Activated gamma-delta T cell (primary cell): ENCODE data around the gene CERS2.

Source experiments
- DNase-seq: peaks from one replicate; lab custom pipeline; 2025; lab: John Stamatoyannopoulos, UW

The CERS2 gene

DNA sequence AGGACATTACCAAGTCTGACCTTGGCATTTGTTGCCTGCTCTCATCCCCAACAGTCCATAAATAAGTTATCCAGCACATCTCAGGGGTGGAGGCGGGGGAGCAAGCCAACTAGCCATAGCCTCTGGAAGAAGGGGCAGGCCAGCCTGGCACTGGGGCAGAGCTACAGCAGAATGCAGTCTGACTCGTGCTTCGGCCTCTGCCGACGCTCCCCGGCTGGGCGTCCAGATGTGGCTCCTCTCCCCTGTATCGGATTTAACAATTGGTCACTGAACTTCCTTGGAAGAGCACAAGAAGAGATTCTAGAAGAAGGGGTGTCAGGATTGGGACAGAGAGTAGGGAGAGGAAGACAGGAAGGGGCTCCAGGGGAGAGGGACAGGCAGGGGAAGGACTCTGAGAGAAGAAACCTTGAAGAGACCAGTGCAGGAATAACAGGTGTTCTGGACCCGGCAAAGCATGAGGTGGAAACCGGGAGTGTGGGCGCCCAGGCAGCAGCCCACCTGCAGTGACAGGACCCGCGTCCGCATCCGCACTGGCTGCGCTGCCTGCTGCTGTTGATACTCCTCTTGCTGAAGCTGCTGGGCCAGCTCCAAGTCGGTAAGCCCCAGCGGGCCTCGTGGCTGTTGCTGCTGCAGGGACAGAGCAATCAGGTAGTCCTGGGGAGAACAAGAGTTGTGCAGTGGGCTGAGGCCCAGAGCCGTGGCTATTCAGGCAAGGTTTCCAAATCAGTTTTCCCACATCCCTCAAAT, 22.7 kb upstream of the CERS2 start:
- no peak for DNase-seq

DNA sequence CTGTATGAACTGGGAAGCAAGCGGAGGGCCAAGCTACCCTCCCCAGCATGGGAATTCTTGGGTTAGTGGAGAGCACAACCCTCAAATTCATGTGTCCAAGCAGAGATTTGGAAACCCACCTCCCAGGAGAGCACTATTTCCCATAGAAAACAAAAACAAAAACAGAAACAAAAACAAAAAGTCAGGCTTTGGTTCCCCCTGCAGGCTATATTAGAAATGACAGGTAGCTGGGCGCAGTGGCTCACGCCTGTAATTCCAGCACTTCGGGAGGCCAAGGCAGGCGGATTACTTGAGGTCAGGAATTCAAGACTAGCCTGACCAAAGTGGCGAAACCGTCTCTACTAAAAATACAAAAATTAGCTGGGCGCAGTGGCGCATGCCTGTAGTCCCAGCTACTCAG, 21.3 kb upstream of the CERS2 start:
- DNase-seq: no peak

DNA sequence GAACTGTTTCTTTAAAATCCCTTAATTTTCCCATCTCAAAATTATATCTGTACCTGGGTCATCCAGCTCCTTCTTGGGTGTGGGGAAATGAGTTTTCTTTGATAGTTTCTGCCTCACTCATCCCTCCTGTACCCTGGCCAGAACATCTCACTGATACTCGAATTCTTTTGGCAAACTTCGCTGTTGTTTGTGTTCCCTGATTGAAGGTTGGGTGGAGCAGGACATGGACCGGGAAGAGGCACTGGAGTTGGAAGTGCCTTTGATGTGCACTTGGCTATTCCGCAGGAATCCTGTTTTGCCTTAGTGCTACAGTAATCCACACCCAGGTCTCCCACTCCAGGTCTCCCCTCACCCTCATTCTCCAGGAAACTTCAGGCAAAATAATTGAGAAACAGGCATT, 20.8 kb upstream of the CERS2 start:
- DNase-seq: no peak

DNA sequence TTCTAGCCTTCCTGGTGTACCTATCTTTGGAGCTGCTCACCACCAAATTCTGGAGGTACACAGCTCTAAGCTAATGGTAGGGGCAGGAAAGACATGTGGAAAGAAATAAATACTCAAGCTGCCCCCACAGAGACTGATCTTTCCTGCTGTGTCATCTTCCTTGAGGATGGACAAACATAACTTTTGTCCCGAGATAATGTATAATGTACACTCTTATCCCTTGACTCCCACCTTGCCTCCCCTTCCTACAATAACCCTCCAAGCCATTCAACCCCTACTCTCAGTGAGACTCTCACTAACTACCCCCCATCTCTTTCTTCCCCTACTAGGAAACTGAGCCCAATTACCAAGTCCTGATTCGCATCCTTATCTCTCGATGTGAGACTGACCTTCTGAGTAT, 19.6 kb upstream of the CERS2 start:
- DNase-seq: no peak

DNA sequence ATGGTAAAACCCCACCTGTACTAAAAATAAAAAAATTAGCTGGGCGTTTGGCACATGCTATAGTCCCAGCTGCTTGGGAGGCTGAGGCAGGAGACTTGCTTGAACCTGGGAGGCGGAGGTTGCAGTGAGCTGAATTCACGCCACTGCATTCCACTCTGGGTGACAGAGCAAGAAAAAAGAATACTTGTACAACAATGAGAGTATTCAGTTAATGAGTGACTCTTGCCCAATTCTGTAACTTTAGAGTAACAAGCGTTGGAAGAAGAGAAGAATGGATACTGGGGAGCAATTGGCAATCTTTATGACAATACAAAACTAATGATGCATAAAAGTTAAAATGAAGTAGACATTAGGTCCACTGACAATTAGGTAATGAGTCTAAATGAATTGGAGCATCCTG, 18.0 kb upstream of the CERS2 start:
- DNase-seq: no peak

DNA sequence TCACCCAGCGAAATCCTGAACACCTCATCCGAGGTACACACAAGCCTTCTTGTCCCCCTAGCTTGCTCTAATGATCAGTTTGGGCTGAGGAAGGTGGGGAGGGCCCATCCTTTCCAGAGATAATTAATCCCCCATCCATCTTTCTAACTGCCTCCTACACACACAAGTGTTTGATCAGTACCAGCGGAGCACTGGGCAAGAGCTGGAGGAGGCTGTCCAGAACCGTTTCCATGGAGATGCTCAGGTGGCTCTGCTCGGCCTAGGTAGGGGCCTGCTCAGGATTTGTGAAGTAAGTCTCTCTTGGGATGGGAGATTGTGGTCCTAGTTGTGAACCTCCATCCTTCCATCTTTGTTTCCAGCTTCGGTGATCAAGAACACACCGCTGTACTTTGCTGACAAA, 13.3 kb upstream of the CERS2 start:
- DNase-seq: no peak

DNA sequence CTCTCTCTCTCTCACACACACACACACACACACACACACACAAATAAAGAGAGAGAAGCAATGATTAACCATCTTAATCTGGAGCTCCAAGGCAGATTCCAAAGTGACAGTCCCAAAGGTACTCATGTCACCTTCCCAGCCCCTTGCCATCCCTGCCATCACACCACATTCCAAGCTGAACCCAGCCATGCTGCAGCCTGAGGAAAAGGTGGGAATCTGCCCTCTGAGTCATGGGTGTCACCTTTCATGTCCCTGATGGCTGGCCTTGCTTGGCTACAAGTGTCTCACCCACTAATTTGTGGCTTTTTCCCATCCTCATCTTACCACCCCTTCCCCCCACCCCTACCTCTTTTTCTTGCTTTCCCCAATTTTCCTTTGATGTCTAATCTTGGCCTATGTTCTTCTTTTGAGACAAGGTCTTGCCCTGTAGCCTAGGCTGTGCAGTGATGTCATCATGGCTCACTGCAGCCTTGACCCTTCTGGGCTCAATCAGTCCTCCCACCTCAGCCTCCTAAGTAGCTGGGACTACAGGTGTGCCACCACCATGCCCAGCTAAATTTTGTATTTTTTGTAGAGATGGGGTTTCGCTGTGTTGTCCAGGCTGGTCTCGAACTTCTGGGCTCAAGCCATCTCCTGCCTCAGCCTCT, 10.7 kb upstream of the CERS2 start:
- DNase-seq: no peak

DNA sequence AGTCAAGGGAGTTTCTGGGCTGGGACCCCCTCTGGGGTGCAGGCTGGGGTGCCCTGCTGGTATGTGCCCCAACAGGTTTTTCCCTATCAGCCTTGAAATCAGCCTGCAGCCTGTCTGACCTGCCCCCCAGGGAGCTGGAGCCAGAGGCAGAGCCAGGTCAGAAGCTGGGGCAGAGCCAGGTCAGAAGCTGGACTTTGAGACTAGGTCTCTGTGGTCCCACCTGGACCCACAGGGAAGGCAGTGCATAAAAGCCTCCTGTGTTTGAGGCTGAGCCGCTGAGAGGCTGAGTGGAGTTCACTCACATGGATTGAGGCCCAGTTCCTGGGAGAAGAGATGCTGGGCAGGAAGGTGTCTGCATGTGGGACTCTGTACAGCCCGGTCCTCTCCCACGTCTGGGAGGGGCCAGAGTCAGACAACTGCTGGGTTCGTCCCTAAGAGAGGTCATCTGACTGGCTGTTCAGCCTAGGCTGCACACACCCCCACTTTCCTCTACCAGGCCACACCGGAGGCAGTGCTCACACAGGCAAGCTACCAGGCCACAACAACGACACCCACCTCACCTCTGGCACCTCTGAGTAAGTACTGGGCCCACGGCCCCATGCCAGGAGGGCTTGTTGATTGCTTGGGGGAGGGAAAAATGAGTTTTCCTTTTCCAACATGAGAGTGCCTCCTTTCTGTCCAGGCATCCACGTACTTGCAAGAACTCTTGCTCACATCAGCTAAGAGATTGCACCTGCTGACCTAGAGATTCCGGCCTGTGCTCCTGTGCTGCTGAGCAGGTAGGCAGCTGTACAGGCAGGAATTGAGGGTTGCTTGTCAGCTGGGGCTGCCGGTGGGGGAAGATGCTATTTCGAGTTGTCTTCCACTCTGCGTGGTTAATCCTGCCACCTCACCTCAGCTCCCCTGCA, 7.4 kb upstream of the CERS2 start, which contains the start of gene ANXA9:
Gene ANXA9, plus strand, starts transcription at position 488 of the 908 bp plus-strand sequence. CDS start 814 bp downstream, outside the sequence.
- no peak for DNase-seq

DNA sequence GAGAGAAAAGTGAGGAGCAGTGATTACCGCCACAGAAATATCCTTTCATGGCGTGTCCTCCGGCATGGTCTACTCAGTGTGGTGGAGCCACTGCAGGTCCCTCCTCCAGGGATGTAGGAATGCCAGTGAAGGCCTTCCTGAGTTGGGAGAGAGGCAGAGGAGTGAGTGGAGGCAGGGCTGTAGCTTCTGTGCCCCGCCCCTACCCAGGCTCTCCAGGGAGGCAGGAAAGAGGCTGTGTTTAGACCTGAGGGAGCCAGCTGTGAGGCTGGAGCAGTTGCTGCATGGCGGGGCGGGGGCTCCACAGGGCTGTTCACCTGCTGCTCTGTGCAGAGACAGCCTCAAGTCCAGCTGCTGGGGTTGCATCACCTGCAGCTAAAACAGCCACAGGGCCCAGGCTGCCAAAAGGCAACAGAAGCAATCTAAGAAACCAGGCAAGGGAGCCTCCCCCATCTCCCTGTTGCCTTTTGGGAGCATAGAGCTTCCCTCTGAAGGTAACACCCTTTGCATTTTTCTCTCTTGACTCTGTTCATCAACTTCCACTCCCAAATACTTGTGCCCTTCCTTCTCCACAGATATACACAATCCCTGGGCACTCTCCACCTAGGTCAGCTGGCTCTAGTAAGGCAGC, 6.7 kb upstream of the CERS2 start:
- DNase-seq: no peak

DNA sequence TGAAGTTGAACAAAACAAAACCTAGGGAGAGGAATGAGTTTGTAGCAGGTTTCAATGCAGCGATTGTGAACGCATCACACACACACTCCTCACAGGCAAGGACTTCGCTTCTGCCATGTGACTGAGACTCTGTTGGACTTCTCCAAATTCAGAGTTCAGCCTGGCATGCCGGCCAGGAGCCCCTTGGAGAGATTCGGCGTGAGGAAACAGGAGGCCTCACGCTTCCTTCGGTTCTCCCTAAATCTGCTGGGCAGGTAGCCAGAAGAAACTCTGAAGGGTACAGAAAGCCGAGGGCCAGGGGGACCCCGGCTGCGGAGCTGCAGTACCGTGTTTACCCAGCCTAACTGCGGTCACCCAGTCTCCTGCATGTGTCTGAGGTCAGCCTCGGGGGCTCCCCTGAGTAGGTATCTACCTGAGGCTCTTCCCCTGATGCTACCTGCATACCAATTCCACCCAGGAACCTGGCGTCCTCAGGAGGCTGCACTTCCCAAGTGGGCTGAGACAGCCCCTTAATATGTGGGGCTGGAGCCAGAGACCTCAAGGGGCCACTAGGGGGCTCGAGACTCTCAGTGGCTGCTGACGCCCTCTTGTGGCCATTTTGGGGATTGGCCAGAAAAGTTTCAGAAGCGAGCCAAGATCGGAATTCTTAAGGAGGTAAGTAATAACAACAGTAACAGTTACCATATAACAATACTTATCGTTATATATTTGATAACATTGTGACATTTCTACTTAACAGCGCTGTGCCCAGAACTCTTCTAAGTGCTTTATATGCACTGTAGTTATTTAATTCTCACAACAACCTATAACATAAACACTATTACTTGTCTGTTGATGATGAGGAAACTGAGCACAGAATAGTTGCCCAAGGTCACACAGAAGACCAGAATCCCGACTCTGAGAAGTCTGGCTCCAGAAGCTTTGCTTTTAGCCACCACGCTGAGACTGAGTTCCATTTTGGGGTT, 4.7 kb upstream of the CERS2 start:
- DNase-seq: no peak

DNA sequence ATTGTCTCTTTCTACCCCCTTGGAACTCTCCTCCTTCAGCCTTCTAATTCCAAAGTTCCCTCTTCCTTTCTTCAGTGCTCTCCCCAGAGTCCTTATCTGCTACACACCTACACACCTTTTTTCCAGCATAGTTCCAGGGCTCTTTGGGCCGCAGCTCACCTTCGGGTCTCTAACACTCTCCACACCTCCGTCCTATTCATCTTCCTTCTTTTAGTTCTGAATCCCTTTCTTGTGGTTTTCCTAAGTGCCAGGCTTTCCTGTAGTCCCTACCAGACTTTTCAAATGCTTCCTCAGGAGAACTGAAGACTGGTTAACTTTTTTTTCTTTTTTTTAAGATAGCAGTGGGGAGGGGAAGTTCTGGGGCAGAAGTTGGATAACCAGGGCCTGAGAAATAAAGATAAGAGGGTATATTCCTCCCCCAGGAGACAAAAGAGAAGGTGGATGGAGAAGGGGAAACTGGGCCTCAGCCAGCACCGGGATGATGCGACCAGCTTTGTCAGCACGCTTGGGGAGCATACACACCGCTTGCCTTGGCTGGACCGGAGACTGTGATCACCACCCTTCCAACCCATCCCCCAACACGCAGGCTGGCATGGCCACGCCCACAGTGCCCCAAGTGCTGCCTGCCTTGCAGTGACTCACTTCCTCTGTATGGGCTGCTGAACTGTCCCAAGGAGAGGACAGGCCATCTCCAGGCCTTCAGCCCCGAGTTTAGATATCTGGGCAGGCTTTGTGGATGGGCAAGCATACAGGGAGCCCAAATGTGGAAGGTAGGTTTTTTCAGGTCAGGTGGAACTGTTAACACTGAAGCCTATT, 2.5 kb upstream of the CERS2 start:
- peak; percentile 36 for DNase-seq

DNA sequence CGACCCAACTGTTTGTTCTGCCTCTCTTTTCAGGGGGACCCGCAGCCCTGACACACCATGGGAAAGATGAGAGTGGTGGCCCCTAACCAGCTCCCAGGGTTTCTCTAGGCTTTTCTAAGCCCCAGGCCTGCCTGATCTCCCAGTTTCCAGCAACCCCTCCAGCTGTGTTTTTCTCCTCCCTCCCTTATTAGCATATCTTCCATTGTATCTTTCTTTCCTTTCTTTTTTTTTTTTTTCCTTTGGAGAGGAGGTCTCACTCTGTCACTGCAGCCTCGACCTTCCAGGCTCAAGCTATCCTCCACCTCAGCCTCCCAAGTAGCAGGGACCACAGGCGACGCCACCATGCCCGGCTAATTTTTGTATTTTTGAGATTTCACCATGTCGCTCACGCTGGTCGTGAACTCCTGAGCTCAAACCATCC, 1.8 kb upstream of the CERS2 start:
- DNase-seq: no peak

DNA sequence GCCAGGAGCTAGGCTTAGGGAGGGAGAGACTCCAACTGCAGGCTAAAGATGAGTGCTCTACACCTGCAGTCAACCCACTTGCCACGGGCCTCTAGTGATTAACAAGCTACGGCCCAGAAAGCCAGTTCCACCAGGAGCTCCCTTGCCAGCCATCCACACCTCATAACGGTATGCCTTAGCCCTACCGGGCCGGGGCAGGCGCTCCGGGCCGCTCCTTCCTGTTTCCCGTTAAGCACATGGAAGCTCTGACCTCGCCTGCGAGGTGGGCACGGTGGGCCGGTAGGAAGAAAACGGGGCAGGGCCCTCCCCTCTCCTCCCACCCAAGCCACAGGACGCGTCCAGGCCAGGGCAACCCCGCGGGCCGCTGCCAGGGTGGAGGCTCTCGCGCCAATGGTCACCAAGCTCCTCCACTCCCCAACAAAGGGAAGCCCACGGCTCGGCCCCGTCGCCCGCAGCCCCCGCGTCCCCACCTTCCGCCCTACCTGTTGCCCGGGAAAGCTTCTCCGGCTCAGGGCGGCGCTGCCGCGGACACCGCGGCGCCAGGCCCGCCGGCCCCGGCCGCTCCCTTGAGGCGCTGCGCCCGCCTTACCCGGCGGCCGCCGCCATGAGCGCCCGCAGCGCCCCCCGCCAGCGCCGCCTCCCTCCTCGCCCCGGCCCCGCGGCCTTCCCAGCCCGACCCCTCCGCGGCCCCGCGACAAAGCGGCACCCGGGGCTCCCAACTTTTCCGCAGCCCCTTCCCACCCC, 627 bp downstream of the CERS2 start:
- DNase-seq: peak; percentile 56

DNA sequence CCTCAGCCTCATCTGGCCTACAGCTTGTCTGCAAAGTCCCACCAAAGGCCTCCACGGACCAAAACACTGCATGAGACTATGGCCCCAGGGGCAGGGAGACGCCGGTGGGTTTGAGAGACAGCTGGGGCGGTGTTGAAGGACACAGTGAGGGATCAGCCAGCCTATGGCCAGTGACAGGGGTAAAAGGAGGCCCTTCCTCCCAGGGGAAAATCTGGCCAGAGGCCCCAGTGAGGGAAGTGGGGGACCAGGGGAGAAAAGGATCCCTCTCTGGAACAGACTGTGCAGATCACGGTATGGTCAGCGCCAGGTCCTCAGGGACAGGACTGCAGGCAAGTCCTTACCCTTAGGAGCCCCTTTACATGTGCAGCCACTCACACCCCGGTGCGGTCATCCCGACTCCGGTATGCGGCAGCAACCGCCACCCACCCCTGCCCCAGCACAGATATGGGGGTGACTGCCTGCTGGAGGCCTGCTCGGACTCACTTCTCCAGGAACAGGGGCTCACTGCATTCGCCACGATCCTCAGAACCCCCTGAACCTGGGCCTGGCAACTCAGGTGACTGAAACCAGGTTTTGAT, 1.3 kb downstream of the CERS2 start:
- DNase-seq: no peak

DNA sequence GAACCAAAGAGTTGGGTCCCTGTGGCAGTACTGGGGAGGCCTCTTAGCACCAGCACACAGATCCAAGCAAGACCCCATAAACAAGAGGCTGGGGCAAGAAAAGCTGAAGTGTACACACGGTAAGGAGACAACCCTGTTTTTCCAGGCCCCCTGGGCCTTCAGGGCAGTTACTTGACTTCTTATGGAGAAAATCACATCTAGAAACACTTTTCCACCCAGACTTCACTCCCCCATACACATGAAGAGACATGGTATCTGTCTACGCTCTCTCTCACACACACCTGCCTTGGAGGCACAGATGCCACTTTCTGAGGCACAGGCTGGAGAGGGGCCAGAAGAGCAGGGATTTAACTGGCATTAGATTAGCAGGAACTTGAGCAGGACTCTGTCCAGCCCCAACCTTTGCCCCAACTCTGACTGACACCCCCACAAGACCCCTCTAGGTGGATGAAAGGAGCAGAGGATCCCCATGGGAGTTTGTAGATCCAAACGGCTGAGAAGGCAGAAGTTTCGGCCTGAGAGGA, 2.2 kb downstream of the CERS2 start:
- no peak for DNase-seq

DNA sequence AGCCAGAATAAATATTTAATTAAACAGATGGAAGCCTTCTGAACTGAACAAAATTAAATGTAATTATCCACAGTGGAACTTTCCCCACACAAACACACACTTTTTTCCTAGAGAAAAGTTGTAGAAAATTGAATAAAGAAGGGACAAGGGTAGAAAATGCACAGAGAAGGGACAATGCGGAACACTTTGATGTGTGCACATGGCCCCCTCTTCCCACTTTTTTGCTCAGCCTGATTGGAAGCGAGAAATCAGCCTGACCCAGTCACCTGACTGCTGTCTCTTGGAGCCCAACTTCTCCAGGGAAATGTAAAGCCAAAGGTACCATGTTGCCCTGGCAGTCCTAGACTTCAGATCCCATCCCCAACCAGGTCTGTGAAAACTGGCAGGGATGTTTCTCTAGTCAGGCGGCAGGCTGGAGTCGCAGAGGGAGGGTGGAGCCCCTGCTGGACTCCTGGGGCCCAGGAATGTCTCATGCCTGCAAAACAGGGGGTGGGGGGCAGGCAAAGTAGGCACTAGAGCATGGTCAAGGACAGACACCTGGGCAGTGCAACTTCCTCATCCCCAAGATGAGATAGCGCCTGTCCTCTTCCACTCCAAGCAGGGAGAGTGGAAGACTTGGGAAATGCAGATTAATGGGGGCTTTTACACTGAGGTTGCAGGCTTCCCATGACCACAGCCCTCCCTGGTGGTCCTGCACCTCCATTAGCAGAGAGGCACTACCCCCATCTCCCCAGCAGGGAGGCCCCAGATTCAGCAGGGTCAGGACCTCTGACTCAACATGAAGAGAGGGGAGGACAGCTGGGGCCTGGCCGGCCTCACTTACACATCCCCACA, 2.8 kb downstream of the CERS2 start:
- DNase-seq: no peak

DNA sequence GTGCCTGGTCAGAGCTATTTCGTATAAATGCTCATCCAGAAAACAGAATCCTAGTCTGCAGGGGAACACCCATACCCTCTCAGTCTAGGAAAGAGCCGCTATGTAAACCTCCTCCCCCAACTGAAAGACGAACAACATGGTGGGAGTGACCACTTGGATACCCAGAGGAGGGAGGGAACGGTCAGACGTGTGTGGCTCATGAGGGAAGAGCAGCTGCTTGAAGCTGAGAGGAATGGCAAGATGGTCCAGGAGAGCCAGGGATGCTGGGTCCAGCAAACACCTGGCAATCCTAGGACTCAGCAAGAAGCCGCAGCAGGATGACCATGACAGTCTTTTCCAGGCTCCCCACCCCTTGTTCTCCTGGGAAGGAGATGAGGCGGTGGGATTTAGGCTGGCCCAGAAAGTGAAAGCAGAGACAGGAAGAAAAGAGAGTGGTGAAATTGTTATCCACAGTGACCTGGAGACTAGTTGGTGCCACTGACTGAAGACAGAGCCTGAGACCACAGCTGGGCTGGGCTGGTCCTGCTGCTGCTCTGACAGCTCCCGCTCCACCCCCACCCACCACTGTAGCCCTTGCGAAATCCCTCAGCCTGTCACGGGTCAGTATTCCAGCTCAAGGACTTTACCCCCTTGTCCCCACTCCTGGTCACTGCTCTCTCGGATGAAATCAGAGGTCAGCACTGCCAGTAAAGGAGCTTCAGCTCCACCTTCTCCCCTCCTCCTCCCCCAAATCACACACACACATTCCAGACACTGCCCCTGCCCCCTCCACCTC, 3.6 kb downstream of the CERS2 start:
- no peak for DNase-seq
